H4 (cell line): ENCODE measurements around the gene BTRC. TPM values are rescaled to one million over a fixed set of nuclear protein-coding genes. Genes with fewer than 3 reads are reported as not detected.
"Not testable (repeated sequence)": the region's sequence is repeated elsewhere in the genome, so short reads cannot be mapped to it uniquely, and the experiment has no call there.

Experiments
- DNase-seq: peaks from one replicate; pipeline ENCODE4 v3.0.0-alpha.2; 2015; ENCODE audit warnings: low spot score
- total RNA-seq: library from RNA; depleted of rRNA; stranded (reverse); fragments of >200 nt; shearing (Covaris generic); gene quantifications from 2 replicates; pipeline ENCODE4 v1.2.3, GENCODE V29; 2014; rRNA removed

The BTRC gene
- total RNA-seq, 1 experiment from 2014 or later = 9.2 TPM

GRCh38 chr10:101585841-101586240, 231.9 kb downstream of the BTRC start:
- no peak for DNase-seq

- DNase-seq = peak; percentile 91
Measured at GRCh38 chr10:101587725-101588653, 234.0 kb downstream of the BTRC start, which contains the start of the genes DPCD and POLL. Gene DPCD (plus strand): TSS chr10:101588321. CDS start chr10:101588337, 16 bp downstream. Gene POLL (minus strand): TSS chr10:101588257. CDS start chr10:101587360, 897 bp downstream.

GRCh38 chr10:101588879-101589278, 234.9 kb downstream of the BTRC start:
- no peak for DNase-seq

GRCh38 chr10:101593331-101593730, 239.4 kb downstream of the BTRC start:
- not testable (repeated sequence) for DNase-seq

GRCh38 chr10:101595591-101596433, 241.8 kb downstream of the BTRC start:
- DNase-seq = no peak

GRCh38 chr10:101597091-101597900, 243.3 kb downstream of the BTRC start:
- DNase-seq = no peak

- DNase-seq = no peak
Measured at GRCh38 chr10:101601541-101601940, 247.6 kb downstream of the BTRC start.

- peak; percentile 62 for DNase-seq
Measured at GRCh38 chr10:101602761-101603398, 248.9 kb downstream of the BTRC start.

Other genes with a start within 250 kb of the BTRC start
- not detected in 2 replicates for gene TLX1, start 222.9 kb upstream of the BTRC start, total RNA-seq
- gene LBX1, start 124.7 kb upstream of the BTRC start, total RNA-seq = not detected in 2 replicates
- gene POLL, start 234.1 kb downstream of the BTRC start, total RNA-seq = 2.7 and 5.8 TPM in 2 replicates
- gene DPCD, start 234.2 kb downstream of the BTRC start, total RNA-seq = 35.6 and 62.3 TPM in 2 replicates